ENCODE results near the gene RACGAP1.

DNA sequence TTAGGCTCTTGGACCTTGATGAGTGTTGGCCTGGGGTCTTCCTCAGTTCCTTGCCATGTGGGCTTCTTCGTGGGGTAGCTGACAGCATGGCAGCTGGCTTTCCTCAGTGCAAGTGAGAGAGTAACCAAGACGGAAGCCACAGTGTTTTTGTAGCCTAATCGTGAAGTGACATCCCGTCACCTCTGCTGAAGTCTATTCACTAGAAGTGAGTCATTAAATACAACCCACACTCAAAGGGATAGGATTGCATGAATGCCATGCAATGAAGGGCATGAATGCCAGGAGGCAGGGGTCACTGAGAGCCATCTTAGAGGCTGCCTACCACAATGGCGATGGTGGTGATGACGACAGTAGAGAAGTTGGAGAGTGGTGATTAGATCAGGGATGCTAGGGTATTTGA, 18.6 kb upstream of the RACGAP1 start:
- TF ChIP-seq, protein P1, sequence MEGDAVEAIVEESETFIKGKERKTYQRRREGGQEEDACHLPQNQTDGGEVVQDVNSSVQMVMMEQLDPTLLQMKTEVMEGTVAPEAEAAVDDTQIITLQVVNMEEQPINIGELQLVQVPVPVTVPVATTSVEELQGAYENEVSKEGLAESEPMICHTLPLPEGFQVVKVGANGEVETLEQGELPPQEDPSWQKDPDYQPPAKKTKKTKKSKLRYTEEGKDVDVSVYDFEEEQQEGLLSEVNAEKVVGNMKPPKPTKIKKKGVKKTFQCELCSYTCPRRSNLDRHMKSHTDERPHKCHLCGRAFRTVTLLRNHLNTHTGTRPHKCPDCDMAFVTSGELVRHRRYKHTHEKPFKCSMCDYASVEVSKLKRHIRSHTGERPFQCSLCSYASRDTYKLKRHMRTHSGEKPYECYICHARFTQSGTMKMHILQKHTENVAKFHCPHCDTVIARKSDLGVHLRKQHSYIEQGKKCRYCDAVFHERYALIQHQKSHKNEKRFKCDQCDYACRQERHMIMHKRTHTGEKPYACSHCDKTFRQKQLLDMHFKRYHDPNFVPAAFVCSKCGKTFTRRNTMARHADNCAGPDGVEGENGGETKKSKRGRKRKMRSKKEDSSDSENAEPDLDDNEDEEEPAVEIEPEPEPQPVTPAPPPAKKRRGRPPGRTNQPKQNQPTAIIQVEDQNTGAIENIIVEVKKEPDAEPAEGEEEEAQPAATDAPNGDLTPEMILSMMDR (IDR thresholded peaks at IDR 0.05) = no peak
- TF ChIP-seq POLR2AphosphoS5 (IDR thresholded peaks at IDR 0.05) = no peak
